Measurements from ENCODE around the gene TRAF6.
A peak's percentile ranks its signal among the peaks of the same experiment; 100 is the strongest.
"Not testable (repeated sequence)": the region's sequence is repeated elsewhere in the genome, so short reads cannot be mapped to it uniquely, and the experiment has no call there.

TRAF6 gene

GRCh38 chr11:36509694-36510593, at the start of gene TRAF6:
Gene TRAF6 (minus strand): TSS chr11:36510272. CDS start chr11:36501515, 8,757 bp downstream.
- DNase-seq = peak; percentile 91

- DNase-seq = no peak
Observed at GRCh38 chr11:36558571-36559413, 48.7 kb upstream of the TRAF6 start.

GRCh38 chr11:36557991-36558390, 47.9 kb upstream of the TRAF6 start:
- DNase-seq = no peak

GRCh38 chr11:36557390-36557789, 47.3 kb upstream of the TRAF6 start:
- DNase-seq = not testable (repeated sequence)

- no peak for DNase-seq
Observed at GRCh38 chr11:36550385-36551115, 40.5 kb upstream of the TRAF6 start.

- DNase-seq = no peak
Observed at GRCh38 chr11:36540998-36541397, 30.9 kb upstream of the TRAF6 start.

GRCh38 chr11:36534276-36534840, 24.3 kb upstream of the TRAF6 start:
- DNase-seq = no peak

- DNase-seq = no peak
Observed at GRCh38 chr11:36532941-36533601, 23.0 kb upstream of the TRAF6 start.

- DNase-seq = no peak
Observed at GRCh38 chr11:36530840-36531239, 20.8 kb upstream of the TRAF6 start.

- no peak for DNase-seq
Observed at GRCh38 chr11:36513965-36514364, 3.9 kb upstream of the TRAF6 start.

- no peak for DNase-seq
Observed at GRCh38 chr11:36512016-36512415, 1.9 kb upstream of the TRAF6 start.

- DNase-seq = not testable (repeated sequence)
Observed at GRCh38 chr11:36511062-36511461, 990 bp upstream of the TRAF6 start.

- no peak for DNase-seq
Observed at GRCh38 chr11:36510594-36510942, 496 bp upstream of the TRAF6 start.

- no peak for DNase-seq
Observed at GRCh38 chr11:36509201-36509639, 852 bp downstream of the TRAF6 start.

- no peak for DNase-seq
Observed at GRCh38 chr11:36508743-36509142, 1.3 kb downstream of the TRAF6 start.

GRCh38 chr11:36507824-36508489, 2.1 kb downstream of the TRAF6 start:
- no peak for DNase-seq

- DNase-seq = no peak
Observed at GRCh38 chr11:36501236-36501635, 8.8 kb downstream of the TRAF6 start.

- no peak for DNase-seq
Observed at GRCh38 chr11:36500315-36500721, 9.8 kb downstream of the TRAF6 start.

- DNase-seq = no peak
Observed at GRCh38 chr11:36499315-36499714, 10.8 kb downstream of the TRAF6 start.

- no peak for DNase-seq
Observed at GRCh38 chr11:36498721-36499120, 11.4 kb downstream of the TRAF6 start.

- DNase-seq = no peak
Observed at GRCh38 chr11:36493332-36493731, 16.7 kb downstream of the TRAF6 start.
